Measurements from ENCODE around the gene SMC5.

Gene SMC5

GRCh38 chr9:70403618-70404025 lies 144.8 kb downstream of the SMC5 start:
- FAIRE-seq (no peak), DNase-seq (ENCODE audit: low spot score) (no peak)

GRCh38 chr9:70404261-70404660 lies 145.5 kb downstream of the SMC5 start:
- DNase-seq (ENCODE audit: low spot score) = no peak
- no peak for FAIRE-seq

All from RCC 7860 (cell line).